Measurements from ENCODE around the gene WT1. TPM values are rescaled to one million over a fixed set of nuclear protein-coding genes. Genes with fewer than 3 reads are reported as not detected.

WT1 gene
- total and polyA plus RNA-seq, 4 donors, result 0.05 to 0.06 TPM; not detected in 2

GRCh38 chr11:32439501-32440210 lies 4.3 kb upstream of the WT1 start:
- no peak for DNase-seq (ENCODE audit: low spot score)
- H3K9ac ChIP-seq (ENCODE audit: low read depth in 1 of 2, low read length in 2 of 2), result no peak overlapping the region
- H3K27me3 ChIP-seq (ENCODE audit: control insufficient read depth in 4 of 4, insufficient read depth in 4 of 4, low read length in 3 of 4), result peaks cover 0 to 46% (median 13%) of the 10 kb centered on the region in 4 donors
- H3K27ac ChIP-seq (ENCODE audit: low read depth in 1 of 2, low read length in 2 of 2), result no peak overlapping the region
- WGBS, result 15% methylated on average over 21 of the region's 21 CpGs
- H3K4me1 ChIP-seq (ENCODE audit: control insufficient read depth in 4 of 4, insufficient read depth in 4 of 4, low read length in 3 of 4), result peaks cover 12 to 34% (median 17%) of the 10 kb centered on the region in 4 donors
- H3K9me3 ChIP-seq (ENCODE audit: control insufficient read depth in 4 of 4, low read length in 3 of 4), result no peaks in the 10 kb centered on the region
- TF ChIP-seq HNF4G (IDR thresholded peaks at IDR 0.05) (no peak), FOXA1 (IDR thresholded peaks at IDR 0.05) (no peak), ATF3 (IDR thresholded peaks at IDR 0.05) (no peak), GABPA (IDR thresholded peaks at IDR 0.05 in 1 of 2, conservative IDR thresholded peaks at IDR 0.05 in 1 of 2) (no peak), YY1 (IDR thresholded peaks at IDR 0.05) (no peak), SP1 (IDR thresholded peaks at IDR 0.05) (no peak), TAF1 (conservative IDR thresholded peaks at IDR 0.05) (no peak), NR2F2 (IDR thresholded peaks at IDR 0.05) (no peak)
- no peak overlapping the region for H3K4me3 ChIP-seq (ENCODE audit: low read depth in 1 of 3, low read length in 3 of 3)
- no peaks in the 10 kb centered on the region for H3K36me3 ChIP-seq (ENCODE audit: control insufficient read depth in 4 of 4, insufficient read depth in 3 of 4, low read depth in 1 of 4, low read length in 3 of 4)

GRCh38 chr11:32438866-32439489 lies 3.6 kb upstream of the WT1 start:
- Histone ChIP-seq H3K4me3 (ENCODE audit: low read depth in 1 of 3, low read length in 3 of 3) (peak overlapping the region in 1 of 3 donors; percentile 13), H3K27me3 (ENCODE audit: control insufficient read depth in 4 of 4, insufficient read depth in 4 of 4, low read length in 3 of 4) (peaks cover 0 to 46% (median 15%) of the 10 kb centered on the region in 4 donors), H3K27ac (ENCODE audit: low read depth in 1 of 2, low read length in 2 of 2) (no peak overlapping the region), H3K4me1 (ENCODE audit: control insufficient read depth in 4 of 4, insufficient read depth in 4 of 4, low read length in 3 of 4) (peaks cover 17 to 41% (median 19%) of the 10 kb centered on the region in 4 donors), H3K9me3 (ENCODE audit: control insufficient read depth in 4 of 4, low read length in 3 of 4) (no peaks in the 10 kb centered on the region), H3K9ac (ENCODE audit: low read depth in 1 of 2, low read length in 2 of 2) (no peak overlapping the region), H3K36me3 (ENCODE audit: control insufficient read depth in 4 of 4, insufficient read depth in 3 of 4, low read depth in 1 of 4, low read length in 3 of 4) (no peaks in the 10 kb centered on the region)
- TF ChIP-seq ZBTB33 (IDR thresholded peaks at IDR 0.05), result no peak
- WGBS, result 5% methylated on average over 47 of the region's 47 CpGs
- no peak for DNase-seq (ENCODE audit: low spot score)

GRCh38 chr11:32438346-32438865 lies 3.1 kb upstream of the WT1 start:
- Histone ChIP-seq H3K27me3 (ENCODE audit: control insufficient read depth in 4 of 4, insufficient read depth in 4 of 4, low read length in 3 of 4) (peaks cover 0 to 46% (median 17%) of the 10 kb centered on the region in 4 donors), H3K4me1 (ENCODE audit: control insufficient read depth in 4 of 4, insufficient read depth in 4 of 4, low read length in 3 of 4) (peaks cover 17 to 46% (median 24%) of the 10 kb centered on the region in 4 donors)
- TF ChIP-seq NR2F2 (IDR thresholded peaks at IDR 0.05) (no peak), MAX (IDR thresholded peaks at IDR 0.05) (no peak), HNF4A (conservative IDR thresholded peaks at IDR 0.05) (no peak), ATF3 (IDR thresholded peaks at IDR 0.05) (no peak), ZBTB33 (IDR thresholded peaks at IDR 0.05) (no peak), JUND (IDR thresholded peaks at IDR 0.05) (no peak), RXRA (IDR thresholded peaks at IDR 0.05) (no peak), SP1 (IDR thresholded peaks at IDR 0.05) (no peak), GABPA (IDR thresholded peaks at IDR 0.05 in 1 of 2, conservative IDR thresholded peaks at IDR 0.05 in 1 of 2) (no peak), RAD21 (IDR thresholded peaks at IDR 0.05) (no peak), EGR1 (IDR thresholded peaks at IDR 0.05; ENCODE audit: low read depth in 2 of 2) (no peak), TAF1 (conservative IDR thresholded peaks at IDR 0.05) (no peak), REST (IDR thresholded peaks at IDR 0.05) (no peak), HNF4G (IDR thresholded peaks at IDR 0.05) (no peak), FOXA2 (IDR thresholded peaks at IDR 0.05) (no peak)

More at GRCh38 chr11:32438346-32438865, 3.1 kb upstream of the WT1 start:
- 10% methylated on average over 16 of the region's 16 CpGs for WGBS
- Histone ChIP-seq H3K27ac (ENCODE audit: low read depth in 1 of 2, low read length in 2 of 2) (no peak overlapping the region), H3K36me3 (ENCODE audit: control insufficient read depth in 4 of 4, insufficient read depth in 3 of 4, low read depth in 1 of 4, low read length in 3 of 4) (no peaks in the 10 kb centered on the region), H3K9me3 (ENCODE audit: control insufficient read depth in 4 of 4, low read length in 3 of 4) (no peaks in the 10 kb centered on the region), H3K9ac (ENCODE audit: low read depth in 1 of 2, low read length in 2 of 2) (no peak overlapping the region), H3K4me3 (ENCODE audit: low read depth in 1 of 3, low read length in 3 of 3) (no peak overlapping the region)
- DNase-seq (ENCODE audit: low spot score), result no peak

All from liver (tissue), 9 donors.